H1 (cell line): ENCODE results near the gene ZNF648. TPM values are rescaled to one million over a fixed set of nuclear protein-coding genes. Genes with fewer than 3 reads are reported as not detected.

Experiments
- BRCA1 ChIP-seq: IDR thresholded peaks from 2 replicates; pipeline ENCODE4 v1.6.1; 2012; ENCODE audit warnings: low read depth, low read length, improper control_type of control experiment
- CEBPB ChIP-seq: IDR thresholded peaks from 2 replicates; pipeline ENCODE4 v1.6.1; 2012; ENCODE audit warnings: low read depth, low read length
- CTBP2 ChIP-seq: IDR thresholded peaks from 2 replicates; pipeline ENCODE4 v1.7.0; 2011; ENCODE audit warnings: borderline replicate concordance, mild to moderate bottlenecking, moderate library complexity, mixed read lengths, low read length; ENCODE audit not compliant: insufficient read depth, insufficient read length
- EP300 ChIP-seq, 2 experiments: IDR thresholded peaks; 1 replicate in 1 of 2; 2 replicates in 1 of 2; pipeline ENCODE4 v1.6.1; 2011 to 2012; ENCODE audit warnings: low read depth in 2 of 2, low read length in 2 of 2, mild to moderate bottlenecking in 2 of 2, borderline replicate concordance in 1 of 2, inconsistent platforms in 1 of 2, moderate library complexity in 1 of 2
- KDM5A ChIP-seq: fragments of 200-600 bp; IDR thresholded peaks from 2 replicates; pipeline ENCODE4 v1.7.1; 2012; ENCODE audit warnings: mild to moderate bottlenecking, low read length, inconsistent platforms, mixed read lengths
- NRF1 ChIP-seq: IDR thresholded peaks from 2 replicates; pipeline ENCODE4 v1.6.1; 2011; ENCODE audit warnings: mild to moderate bottlenecking, low read depth, low read length, improper control_type of control experiment
- POU5F1 ChIP-seq: IDR thresholded peaks from 2 replicates; pipeline ENCODE4 v1.6.1; 2011; ENCODE audit warnings: low read depth, mild to moderate bottlenecking, low read length, moderate library complexity
- RFX5 ChIP-seq: IDR thresholded peaks from 2 replicates; pipeline ENCODE4 v1.6.1; 2011; ENCODE audit warnings: low read depth, low read length, improper control_type of control experiment, borderline replicate concordance
- SIRT6 ChIP-seq: IDR thresholded peaks from one replicate; pipeline ENCODE4 v1.7.1; 2012; ENCODE audit warnings: low read length, inconsistent platforms
- SP2 ChIP-seq: IDR thresholded peaks from 2 replicates; pipeline ENCODE4 v1.6.1; 2012; ENCODE audit warnings: mild to moderate bottlenecking, low read length, inconsistent platforms
- TEAD4 ChIP-seq: IDR thresholded peaks from 2 replicates; pipeline ENCODE4 v1.6.1; 2012; ENCODE audit warnings: low read depth, low read length, inconsistent platforms, mixed read lengths
- polyA plus RNA-seq, 7 experiments: library from polyadenylated mRNA; depleted of rRNA in 3 of 7; stranded (reverse) in 5 of 7; unstranded in 2 of 7; fragments of >200 nt in 5 of 7; fragments of 200-250 nt in 2 of 7; gene quantifications; 1 replicate in 5 of 7; 2 replicates in 1 of 7; 4 replicates in 1 of 7; pipeline versions ENCODE4 v1.2.1 to v1.2.3, GENCODE V29; 2011 to 2013; ENCODE audit warnings: missing spikeins in 2 of 7, mixed read lengths in 2 of 7
- total RNA-seq: library from RNA; stranded (reverse); fragmentation: NEBNext Ultra II Directional; extraction: Animal tissue kit (Norgen Biotek cat#: 25700); gene quantifications from 2 replicates; pipeline ENCODE4 v1.2.1, GENCODE V29; 2021
- TF ChIP-seq, protein P1 (sequence below): IDR thresholded peaks from 2 replicates; pipeline ENCODE4 v1.6.1; 2011; ENCODE audit warnings: low read depth, mild to moderate bottlenecking, low read length; ENCODE audit not compliant: insufficient read depth

The ZNF648 gene
- total and polyA plus RNA-seq, 2 of the 8 experiments (the other 6 are each of a cell fraction or from before 2014, with no cell fraction given) = 0.20 to 0.53 TPM

DNA sequence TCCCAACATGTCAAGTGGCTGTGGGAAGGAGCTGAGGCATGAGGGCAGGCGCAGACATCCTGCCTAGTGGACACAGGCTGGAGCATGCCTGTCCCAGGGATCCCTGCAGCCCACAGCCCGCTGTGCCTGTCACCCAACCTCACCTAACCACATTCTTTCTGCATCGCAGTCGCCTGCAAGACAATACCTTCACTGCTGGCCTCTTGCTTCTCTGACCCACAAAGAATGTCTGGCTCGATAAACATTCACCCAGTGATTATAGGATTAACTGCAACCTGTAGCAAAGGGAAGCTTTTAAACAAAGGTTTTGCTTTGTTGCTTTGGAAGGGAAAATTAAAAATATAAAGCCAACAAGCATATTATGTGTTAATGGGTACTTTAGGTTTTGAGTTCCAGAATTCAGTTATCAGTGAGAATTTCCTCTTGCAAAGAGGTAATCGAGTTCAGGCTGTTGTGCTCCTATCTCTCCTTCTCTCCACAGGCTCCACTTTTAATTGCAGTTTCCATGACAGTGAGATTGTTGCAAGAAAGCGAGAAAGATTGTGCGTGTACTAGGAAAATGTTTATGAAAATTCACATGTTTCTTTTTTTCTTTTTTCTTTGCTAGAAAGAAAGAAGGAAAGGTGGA lies 40.0 kb upstream of the ZNF648 start (continued):
- TF ChIP-seq CTBP2 = peak; percentile 93
- TF ChIP-seq, protein P1, sequence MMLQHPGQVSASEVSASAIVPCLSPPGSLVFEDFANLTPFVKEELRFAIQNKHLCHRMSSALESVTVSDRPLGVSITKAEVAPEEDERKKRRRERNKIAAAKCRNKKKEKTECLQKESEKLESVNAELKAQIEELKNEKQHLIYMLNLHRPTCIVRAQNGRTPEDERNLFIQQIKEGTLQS = no peak
- no peak for TF ChIP-seq NRF1
- TF ChIP-seq TEAD4 = peak; percentile 100
- no peak for TF ChIP-seq POU5F1
- TF ChIP-seq EP300 (IDR thresholded peaks at IDR 0.05; ENCODE audit: borderline replicate concordance in 1 of 2, low read depth in 2 of 2, low read length in 2 of 2) = peak; percentile 33 to 98
- TF ChIP-seq KDM5A = no peak
- no peak for TF ChIP-seq SIRT6
- no peak for TF ChIP-seq BRCA1
- no peak for TF ChIP-seq RFX5
- no peak for TF ChIP-seq CEBPB
- TF ChIP-seq SP2 = no peak
